ENCODE results near the gene FOXJ1.

GRCh38 chr17:76088041-76088867 is 52.8 kb downstream of the FOXJ1 start:
- TF ChIP-seq CTCF (IDR thresholded peaks at IDR 0.05) (no peak), SIN3A (IDR thresholded peaks at IDR 0.05; ENCODE audit: borderline replicate concordance, insufficient read depth, low read depth, low read length) (no peak), TCF7L2 (IDR thresholded peaks at IDR 0.05; ENCODE audit: low read depth, low read length) (no peak), POLR2AphosphoS5 (IDR thresholded peaks at IDR 0.05; ENCODE audit: low read depth, low read length) (no peak), REST (IDR thresholded peaks at IDR 0.05; ENCODE audit: insufficient read depth in 1 of 2, low read depth in 2 of 2, low read length in 1 of 2) (no peak)

All from Panc1 (cell line).